GM12872 (cell line): ENCODE results near the gene SF3B4.

ENCODE experiments used
- TF ChIP-seq, protein P1 (sequence below): IDR thresholded peaks from 3 replicates; pipeline ENCODE4 v1.5.1; 2011; ENCODE audit warnings: low read depth, mild to moderate bottlenecking, low read length, moderate library complexity; ENCODE audit not compliant: insufficient read depth

Gene SF3B4

DNA sequence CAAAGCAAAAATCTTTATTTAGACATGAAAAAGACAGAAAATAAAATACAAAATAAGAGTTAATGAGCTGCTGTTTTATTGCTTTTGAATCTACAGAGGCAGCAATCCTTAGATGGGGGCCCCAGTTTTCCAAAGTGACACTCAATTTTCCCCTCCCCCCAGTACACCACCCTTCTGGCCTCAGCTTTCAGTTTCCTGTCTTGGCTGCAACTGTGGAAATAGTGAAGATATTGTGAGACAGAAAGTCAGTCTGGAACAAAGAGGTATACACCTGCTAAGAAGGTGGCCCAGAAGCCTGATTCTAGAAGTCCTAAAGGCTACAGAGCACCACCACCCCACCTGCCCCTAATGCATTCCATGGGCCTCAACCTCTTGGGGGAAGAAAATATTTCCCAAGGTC lies 10.2 kb upstream of the SF3B4 start:
- TF ChIP-seq, protein P1, sequence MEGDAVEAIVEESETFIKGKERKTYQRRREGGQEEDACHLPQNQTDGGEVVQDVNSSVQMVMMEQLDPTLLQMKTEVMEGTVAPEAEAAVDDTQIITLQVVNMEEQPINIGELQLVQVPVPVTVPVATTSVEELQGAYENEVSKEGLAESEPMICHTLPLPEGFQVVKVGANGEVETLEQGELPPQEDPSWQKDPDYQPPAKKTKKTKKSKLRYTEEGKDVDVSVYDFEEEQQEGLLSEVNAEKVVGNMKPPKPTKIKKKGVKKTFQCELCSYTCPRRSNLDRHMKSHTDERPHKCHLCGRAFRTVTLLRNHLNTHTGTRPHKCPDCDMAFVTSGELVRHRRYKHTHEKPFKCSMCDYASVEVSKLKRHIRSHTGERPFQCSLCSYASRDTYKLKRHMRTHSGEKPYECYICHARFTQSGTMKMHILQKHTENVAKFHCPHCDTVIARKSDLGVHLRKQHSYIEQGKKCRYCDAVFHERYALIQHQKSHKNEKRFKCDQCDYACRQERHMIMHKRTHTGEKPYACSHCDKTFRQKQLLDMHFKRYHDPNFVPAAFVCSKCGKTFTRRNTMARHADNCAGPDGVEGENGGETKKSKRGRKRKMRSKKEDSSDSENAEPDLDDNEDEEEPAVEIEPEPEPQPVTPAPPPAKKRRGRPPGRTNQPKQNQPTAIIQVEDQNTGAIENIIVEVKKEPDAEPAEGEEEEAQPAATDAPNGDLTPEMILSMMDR: no peak

DNA sequence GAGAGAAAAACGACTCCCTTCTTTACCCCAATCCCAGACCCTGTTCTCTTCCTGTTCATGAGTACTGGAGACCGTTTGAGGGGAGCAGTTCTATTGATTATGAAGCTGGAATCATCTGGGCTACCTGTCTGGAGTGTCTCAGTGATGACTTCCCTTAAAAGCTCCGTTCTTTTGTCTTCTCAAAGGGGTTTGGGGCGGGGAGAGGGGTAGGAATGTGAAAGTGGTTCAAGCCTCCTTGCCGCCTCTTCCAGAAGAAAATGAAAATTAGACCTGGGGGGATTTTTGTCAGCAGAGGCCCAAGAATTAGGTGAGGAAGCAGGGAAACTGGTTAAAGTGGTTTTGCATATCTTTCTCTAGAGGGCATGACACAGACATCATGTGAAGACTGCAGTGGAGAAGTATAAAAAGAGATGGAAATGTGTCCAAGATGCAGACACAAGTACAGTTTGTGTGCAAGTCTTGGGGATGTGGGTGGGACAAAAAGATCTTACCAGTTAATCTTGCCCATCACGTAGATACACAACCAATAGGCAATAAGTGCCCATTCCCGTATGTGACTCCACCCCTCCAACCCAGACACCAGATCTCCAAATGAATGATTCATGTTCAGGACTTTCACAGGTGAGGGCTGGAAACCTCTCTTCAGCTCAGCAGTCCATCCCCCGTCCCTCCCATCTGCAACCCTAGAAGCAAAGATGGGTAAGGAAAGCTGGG lies 9.5 kb upstream of the SF3B4 start:
- TF ChIP-seq, protein P1: no peak

DNA sequence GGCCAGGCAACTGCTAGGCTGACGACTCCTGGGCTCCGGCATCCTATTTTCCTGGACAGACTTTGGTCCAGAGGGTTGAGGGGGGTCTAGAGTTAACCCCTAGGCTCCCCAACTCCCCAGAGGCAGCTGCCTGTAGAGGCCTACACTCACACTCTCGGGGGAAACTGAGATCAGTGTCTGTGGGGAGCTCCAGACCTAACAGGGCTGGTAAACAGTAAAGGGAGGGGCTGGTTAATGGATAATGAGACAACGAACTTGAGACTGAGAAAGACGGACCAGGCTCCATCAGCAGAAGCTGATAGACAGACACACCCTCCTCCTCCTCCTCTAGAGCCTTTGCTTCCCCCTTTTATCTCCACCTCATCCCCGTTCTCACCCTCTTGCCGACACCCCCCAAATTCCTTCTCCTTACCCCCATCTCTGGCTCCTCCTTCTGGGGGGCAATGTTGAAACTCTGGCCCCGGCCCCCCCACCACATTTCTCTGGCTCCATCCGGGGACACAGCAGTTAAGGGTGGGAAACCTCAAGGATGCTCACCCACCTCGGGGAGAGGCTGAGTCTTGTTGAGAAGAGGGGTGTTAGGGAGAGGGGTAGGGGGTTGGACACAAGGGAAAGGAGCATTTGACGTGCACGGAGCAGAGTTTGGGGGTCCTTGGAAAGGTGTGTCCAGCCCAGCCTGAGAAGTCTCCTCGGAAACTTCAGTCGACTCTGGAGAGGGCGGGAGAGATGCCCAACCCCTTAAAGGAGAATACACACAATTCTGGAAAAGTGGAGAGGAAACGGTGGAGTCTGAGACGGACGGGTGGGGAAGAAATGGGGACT lies 8.8 kb upstream of the SF3B4 start, which contains the start of gene MTMR11:
Gene MTMR11, minus strand, starts transcription at position 710 of the 822 bp plus-strand sequence. Its CDS starts 232 bp downstream, at position 478.
- TF ChIP-seq, protein P1: no peak

DNA sequence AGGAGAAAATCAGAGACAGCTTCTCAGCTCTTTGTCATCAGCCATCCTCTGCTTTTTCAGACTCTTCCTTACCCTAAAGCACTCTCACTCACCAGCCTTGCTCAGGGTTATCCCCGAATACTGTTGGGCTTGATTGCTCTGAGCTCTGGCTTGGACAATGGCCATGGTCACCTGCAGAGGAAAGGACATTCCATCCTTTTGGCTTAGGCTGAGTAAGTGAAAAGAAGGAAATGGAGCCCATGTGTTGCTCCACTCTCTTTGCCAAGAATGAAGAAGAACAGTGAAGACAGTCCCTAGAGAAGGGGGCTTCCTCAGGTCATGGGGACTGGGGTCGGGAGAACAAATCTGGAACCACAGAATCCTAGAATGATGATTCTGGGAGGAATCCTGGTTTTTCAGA lies 6.8 kb upstream of the SF3B4 start:
- TF ChIP-seq, protein P1: no peak

DNA sequence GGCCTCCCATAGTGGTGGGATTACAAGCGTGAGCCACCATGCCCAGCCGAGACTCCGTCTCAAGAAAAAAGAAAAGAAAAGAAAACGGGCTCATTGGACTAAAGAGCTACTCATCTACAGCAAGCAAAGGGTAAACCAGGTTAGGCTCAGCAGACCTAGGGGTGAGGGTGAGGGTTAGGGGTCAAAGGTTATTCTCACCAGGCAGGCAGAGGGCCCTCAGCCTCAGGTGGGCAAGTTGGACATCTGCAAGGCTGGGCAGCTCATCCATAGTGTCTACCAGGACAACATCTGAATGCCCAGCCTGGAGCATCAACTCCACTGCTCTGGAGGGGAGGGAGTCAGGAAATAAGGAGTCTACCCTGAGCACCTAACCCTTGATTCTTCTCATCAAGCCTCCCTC lies 5.6 kb upstream of the SF3B4 start:
- TF ChIP-seq, protein P1: no peak

DNA sequence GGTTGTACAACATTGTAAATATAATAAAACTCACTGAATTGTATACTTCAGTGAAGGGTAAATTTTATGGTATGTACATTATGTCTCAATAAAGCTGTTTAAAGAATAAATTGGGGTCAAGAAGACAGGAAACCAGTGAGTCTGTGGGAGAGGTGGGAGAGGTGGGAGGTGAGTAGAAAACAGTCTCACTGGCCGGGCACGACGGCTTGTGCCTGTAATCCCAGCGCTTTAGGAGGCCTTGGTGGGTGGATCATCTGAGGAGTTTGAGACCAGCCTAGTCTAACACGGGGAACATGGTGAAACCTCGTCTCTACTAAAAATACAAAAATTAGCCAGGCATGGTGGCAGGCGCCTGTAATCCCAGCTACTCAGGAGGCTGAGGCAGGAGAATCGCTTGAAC lies 4.9 kb upstream of the SF3B4 start:
- TF ChIP-seq, protein P1: no peak

DNA sequence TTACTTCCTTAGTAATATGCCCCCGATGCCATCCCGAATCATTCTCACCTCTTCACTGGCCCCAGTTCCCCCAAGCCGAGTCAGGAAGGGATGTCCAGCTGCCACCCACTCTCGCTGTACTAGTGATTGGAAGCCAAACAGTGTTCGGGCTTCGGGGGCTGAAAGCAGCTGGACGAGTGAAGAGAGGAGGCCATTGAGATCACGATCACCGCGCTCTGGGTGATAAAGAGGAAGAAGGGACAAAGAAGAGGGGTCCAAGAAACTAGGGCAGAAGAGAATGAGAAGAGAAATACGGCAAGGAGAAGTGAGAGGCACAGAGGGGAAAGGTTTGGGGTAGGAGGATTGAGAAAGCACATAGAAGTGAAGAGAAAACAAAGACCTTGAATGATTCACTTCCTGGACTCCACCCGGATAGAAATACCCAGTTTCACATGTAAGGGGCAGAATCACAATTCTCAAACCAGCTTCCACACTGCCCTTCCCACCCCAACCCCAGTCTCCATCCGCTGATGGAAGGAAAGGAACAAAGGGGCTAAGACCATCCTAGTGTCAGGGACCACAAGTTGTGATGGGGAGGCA lies 3.7 kb upstream of the SF3B4 start:
- TF ChIP-seq, protein P1: no peak
